IMR-90 (cell line): ENCODE data around the gene KCTD4.

ENCODE experiments used
- CTCF ChIP-seq: conservative IDR thresholded peaks from 2 replicates; pipeline ENCODE4 v1.5.1; 2012; ENCODE audit warnings: mild to moderate bottlenecking, low read depth, low read length, improper control_type of control experiment
- FOS ChIP-seq: fragments of 150-350 bp; IDR thresholded peaks from 2 replicates; pipeline ENCODE4 v1.6.1; 2016; ENCODE audit warnings: low read depth, low read length
- MAZ ChIP-seq: IDR thresholded peaks from 2 replicates; pipeline ENCODE4 v1.6.1; 2012; ENCODE audit warnings: low read depth, mild to moderate bottlenecking, low read length, improper control_type of control experiment, moderate library complexity, borderline replicate concordance
- MXI1 ChIP-seq: IDR thresholded peaks from 2 replicates; pipeline ENCODE4 v1.6.1; 2012; ENCODE audit warnings: low read depth, mild to moderate bottlenecking, low read length, moderate library complexity, borderline replicate concordance
- NFE2L2 ChIP-seq: fragments of 150-350 bp; IDR thresholded peaks from 2 replicates; pipeline ENCODE4 v1.6.1; 2016; ENCODE audit warnings: low read depth, mild to moderate bottlenecking, low read length
- POLR2A ChIP-seq: IDR thresholded peaks from 2 replicates; pipeline ENCODE4 v1.6.1; 2012; ENCODE audit warnings: mild to moderate bottlenecking, low read depth, low read length
- RAD21 ChIP-seq: IDR thresholded peaks from 2 replicates; pipeline ENCODE4 v1.6.1; 2012; ENCODE audit warnings: low read length, improper control_type of control experiment
- RCOR1 ChIP-seq: IDR thresholded peaks from 2 replicates; pipeline ENCODE4 v1.6.1; 2012; ENCODE audit warnings: mild to moderate bottlenecking, low read length, improper control_type of control experiment; ENCODE audit not compliant: insufficient replicate concordance
- RFX5 ChIP-seq: IDR thresholded peaks from 2 replicates; pipeline ENCODE4 v1.8.0; 2012; ENCODE audit warnings: low read depth, mild to moderate bottlenecking, low read length, moderate library complexity
- SMC3 ChIP-seq: fragments of 150-350 bp; IDR thresholded peaks from 2 replicates; pipeline ENCODE4 v1.6.1; 2016; ENCODE audit warnings: low read depth, mild to moderate bottlenecking, antibody characterized with exemption, low read length, moderate library complexity
- USF2 ChIP-seq: fragments of 150-350 bp; IDR thresholded peaks from 2 replicates; pipeline ENCODE4 v1.6.1; 2017; ENCODE audit warnings: mild to moderate bottlenecking, antibody characterized with exemption, low read length, low read depth

DNA sequence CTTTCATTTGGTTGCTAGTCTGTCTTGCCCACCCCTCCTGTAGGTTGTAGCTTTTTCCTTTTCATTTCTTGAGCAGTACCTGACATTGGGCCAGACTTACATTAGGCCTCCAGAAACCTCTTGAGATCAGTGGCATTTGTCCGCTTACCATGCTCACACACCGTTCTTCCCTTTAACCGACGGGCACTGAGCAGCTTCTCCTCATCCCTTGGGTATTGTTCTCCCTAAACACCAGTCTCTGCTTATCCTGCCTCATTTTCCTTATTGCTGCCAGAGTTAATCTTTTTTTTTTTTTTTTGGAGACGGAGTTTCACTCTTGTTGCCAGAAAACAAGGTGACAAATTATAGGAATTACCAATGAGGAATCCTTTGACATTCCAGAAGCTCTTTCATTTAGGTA lies 27.2 kb upstream of the KCTD4 start:
- TF ChIP-seq CTCF (no peak), RAD21 (no peak), SMC3 (no peak), RCOR1 (no peak), POLR2A (no peak), RFX5 (no peak), NFE2L2 (no peak), MXI1 (no peak), MAZ (no peak), USF2 (no peak), FOS (no peak)
